ENCODE measurements around the gene ZNHIT2.

GRCh38 chr11:65126624-65127274 is 9.2 kb upstream of the ZNHIT2 start:
- TF ChIP-seq CTCF (IDR thresholded peaks at IDR 0.05; ENCODE audit: control extremely low read depth in 1 of 3, insufficient read depth in 1 of 3, low read depth in 1 of 3, low read length in 3 of 3): no peak
- no peak for TF ChIP-seq TAF1 (IDR thresholded peaks at IDR 0.05; ENCODE audit: low read depth, low read length)
- no peak for TF ChIP-seq NRF1 (IDR thresholded peaks at IDR 0.05; ENCODE audit: low read depth, low read length)
- no peak for TF ChIP-seq SP4 (IDR thresholded peaks at IDR 0.05; ENCODE audit: low read length)
- no peak for TF ChIP-seq POLR2AphosphoS5 (IDR thresholded peaks at IDR 0.05; ENCODE audit: low read depth, low read length)
- no peak for TF ChIP-seq FOSL1 (IDR thresholded peaks at IDR 0.05; ENCODE audit: insufficient read depth, low read depth, low read length)
- no peak for TF ChIP-seq HDAC2 (IDR thresholded peaks at IDR 0.05; ENCODE audit: borderline replicate concordance in 1 of 2, low read depth in 2 of 2, low read length in 2 of 2)
- no peak for TF ChIP-seq EZH2 (IDR thresholded peaks at IDR 0.05; ENCODE audit: low read depth, low read length, severe bottlenecking)
- no peak for TF ChIP-seq EP300 (IDR thresholded peaks at IDR 0.05; ENCODE audit: borderline replicate concordance in 1 of 2, low read depth in 2 of 2, low read length in 2 of 2)
- TF ChIP-seq CHD2 (IDR thresholded peaks at IDR 0.05; ENCODE audit: low read length): no peak
- TF ChIP-seq RXRA (IDR thresholded peaks at IDR 0.05; ENCODE audit: insufficient read depth, low read depth, low read length): no peak
- no peak for TF ChIP-seq CBX5 (IDR thresholded peaks at IDR 0.05; ENCODE audit: low read depth, low read length)
